OCI-LY3 (cell line): ENCODE data around the gene LRFN4.

Experiments
- H2AFZ ChIP-seq: fragments of 200-600, 300-600 bp; shearing (Covaris generic); 2 replicates; pipeline ENCODE4 v1.6.0; 2014; ENCODE audit warnings: antibody characterized with exemption, low read depth, low read length
- H3K27ac ChIP-seq: fragments of 200-600, 300-600 bp; sonication (generic); 2 replicates; pipeline ENCODE4 v1.5.1; 2014; ENCODE audit warnings: mild to moderate bottlenecking, low read length, moderate library complexity, mixed read lengths
- H3K27me3 ChIP-seq: fragments of 200-600, 300-600 bp; sonication (generic); 2 replicates; pipeline ENCODE4 v1.6.1; 2014; ENCODE audit warnings: low read depth, low read length, mixed read lengths
- H3K36me3 ChIP-seq: fragments of 200-600, 300-600 bp; sonication (generic); replicated peaks from 2 replicates; pipeline ENCODE3; 2014; ENCODE audit warnings: low read depth, low read length, mixed read lengths
- H3K4me1 ChIP-seq: fragments of 300-600, 200-600 bp; sonication (generic); 2 replicates; pipeline ENCODE4 v1.6.1; 2014; ENCODE audit warnings: low read length, mixed read lengths
- H3K4me2 ChIP-seq: fragments of 200-600, 300-600 bp; sonication (generic); 2 replicates; pipeline ENCODE4 v1.6.1; 2014; ENCODE audit warnings: low read length, mixed read lengths
- H3K4me3 ChIP-seq: fragments of 300-600, 200-600 bp; sonication (generic); 2 replicates; pipeline ENCODE4 v1.5.1; 2014; ENCODE audit warnings: antibody characterized with exemption, mild to moderate bottlenecking, low read length, moderate library complexity
- H3K79me2 ChIP-seq: fragments of 300-600, 200-600 bp; shearing (Covaris generic); 2 replicates; pipeline ENCODE4 v1.6.1; 2014; ENCODE audit warnings: mild to moderate bottlenecking, low read length, mixed read lengths
- H3K9ac ChIP-seq: fragments of 300-600, 200-600 bp; shearing (Covaris generic); 2 replicates; pipeline ENCODE4 v1.6.0; 2014; ENCODE audit warnings: mild to moderate bottlenecking, low read length, moderate library complexity
- H3K9me3 ChIP-seq: fragments of 200-600, 300-600 bp; shearing (Covaris generic); 2 replicates; pipeline ENCODE4 v1.6.1; 2014; ENCODE audit warnings: low read length, mixed read lengths; ENCODE audit not compliant: insufficient read depth
- H4K20me1 ChIP-seq: fragments of 200-600, 300-600 bp; sonication (generic); 2 replicates; pipeline ENCODE4 v1.6.1; 2016; ENCODE audit warnings: low read length, mixed read lengths; ENCODE audit not compliant: insufficient read depth
- EZH2phosphoT487 ChIP-seq: fragments of 200-600 bp; shearing (Covaris generic); IDR thresholded peaks from 2 replicates; pipeline ENCODE4 v1.6.1; 2018; ENCODE audit warnings: antibody characterized with exemption, mixed run types, low read depth
- TF ChIP-seq, protein P1 (sequence below): fragments of 200-600, 300-600 bp; sonication (generic); IDR thresholded peaks from 2 replicates; pipeline ENCODE4 v1.5.1; 2014; ENCODE audit warnings: antibody characterized with exemption, low read length, low read depth

Gene LRFN4

DNA sequence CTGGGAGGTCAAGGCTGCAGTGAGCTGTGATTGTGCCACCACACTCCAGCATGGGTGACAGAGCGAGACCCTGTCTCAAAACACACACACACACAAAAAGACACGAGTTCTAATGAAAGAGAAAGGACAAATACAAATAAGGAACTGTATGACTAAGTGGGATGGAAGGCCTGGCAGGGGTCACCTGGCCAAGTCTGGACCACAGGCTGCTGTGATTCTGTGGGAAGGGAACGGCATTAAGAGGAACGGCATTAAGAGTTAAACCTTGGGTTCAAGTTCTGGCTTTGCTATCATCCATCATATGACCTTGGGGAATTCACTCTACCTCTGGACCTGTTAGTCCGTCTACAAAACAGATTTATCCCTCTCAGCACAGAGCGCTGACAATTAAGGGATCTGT is 47.7 kb downstream of the LRFN4 start:
- H3K27ac ChIP-seq, result no peak overlapping the region
- H3K9me3 ChIP-seq, result no peaks in the 10 kb centered on the region
- no peaks in the 10 kb centered on the region for H3K79me2 ChIP-seq
- peaks cover 31% of the 10 kb centered on the region for H3K4me1 ChIP-seq
- H3K27me3 ChIP-seq, result peaks cover 10% of the 10 kb centered on the region; the same call in 1 of the 2 replicates
- H2AFZ ChIP-seq, result no peak overlapping the region
- H3K9ac ChIP-seq, result no peak overlapping the region
- H4K20me1 ChIP-seq, result no peaks in the 10 kb centered on the region
- H3K4me2 ChIP-seq, result no peak overlapping the region
- H3K36me3 ChIP-seq, result no peaks in the 10 kb centered on the region
- H3K4me3 ChIP-seq, result no peak overlapping the region
- TF ChIP-seq EZH2phosphoT487, result no peak
- TF ChIP-seq, protein P1, sequence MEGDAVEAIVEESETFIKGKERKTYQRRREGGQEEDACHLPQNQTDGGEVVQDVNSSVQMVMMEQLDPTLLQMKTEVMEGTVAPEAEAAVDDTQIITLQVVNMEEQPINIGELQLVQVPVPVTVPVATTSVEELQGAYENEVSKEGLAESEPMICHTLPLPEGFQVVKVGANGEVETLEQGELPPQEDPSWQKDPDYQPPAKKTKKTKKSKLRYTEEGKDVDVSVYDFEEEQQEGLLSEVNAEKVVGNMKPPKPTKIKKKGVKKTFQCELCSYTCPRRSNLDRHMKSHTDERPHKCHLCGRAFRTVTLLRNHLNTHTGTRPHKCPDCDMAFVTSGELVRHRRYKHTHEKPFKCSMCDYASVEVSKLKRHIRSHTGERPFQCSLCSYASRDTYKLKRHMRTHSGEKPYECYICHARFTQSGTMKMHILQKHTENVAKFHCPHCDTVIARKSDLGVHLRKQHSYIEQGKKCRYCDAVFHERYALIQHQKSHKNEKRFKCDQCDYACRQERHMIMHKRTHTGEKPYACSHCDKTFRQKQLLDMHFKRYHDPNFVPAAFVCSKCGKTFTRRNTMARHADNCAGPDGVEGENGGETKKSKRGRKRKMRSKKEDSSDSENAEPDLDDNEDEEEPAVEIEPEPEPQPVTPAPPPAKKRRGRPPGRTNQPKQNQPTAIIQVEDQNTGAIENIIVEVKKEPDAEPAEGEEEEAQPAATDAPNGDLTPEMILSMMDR, result no peak

DNA sequence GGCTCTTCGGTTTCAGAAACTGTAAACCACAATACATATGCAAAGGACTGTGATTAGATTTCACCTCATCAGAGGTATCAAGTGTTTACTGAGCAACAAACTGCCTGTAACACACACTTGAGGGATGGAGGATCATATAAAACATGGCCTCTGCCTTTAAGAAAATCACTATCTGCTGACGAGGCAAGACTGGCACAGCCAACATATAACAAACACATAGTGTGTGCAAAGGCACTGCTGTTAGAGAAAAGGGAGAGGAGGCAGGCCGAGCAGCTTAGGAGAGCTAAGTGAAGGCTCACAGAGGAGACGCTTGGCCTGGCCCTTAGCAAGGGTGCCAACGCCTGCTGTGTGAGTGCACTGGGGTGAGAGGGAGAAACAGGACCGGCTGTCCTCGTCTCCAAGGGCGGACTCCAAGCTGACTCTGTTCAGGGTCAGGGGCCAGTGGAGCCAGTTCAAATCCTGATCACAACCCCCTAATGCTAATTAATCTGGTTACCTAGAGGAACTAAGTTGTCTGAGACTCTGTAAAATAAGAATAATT is 48.2 kb downstream of the LRFN4 start:
- Histone ChIP-seq H3K4me3 (no peak overlapping the region), H3K4me2 (no peak overlapping the region), H3K79me2 (no peaks in the 10 kb centered on the region), H3K27me3 (peaks cover 10% of the 10 kb centered on the region; the same call in 1 of the 2 replicates), H4K20me1 (no peaks in the 10 kb centered on the region), H3K4me1 (peaks cover 31% of the 10 kb centered on the region), H3K9me3 (no peaks in the 10 kb centered on the region), H3K27ac (no peak overlapping the region), H3K9ac (no peak overlapping the region), H3K36me3 (no peaks in the 10 kb centered on the region), H2AFZ (no peak overlapping the region)
- no peak for TF ChIP-seq EZH2phosphoT487
- TF ChIP-seq, protein P1, result no peak

DNA sequence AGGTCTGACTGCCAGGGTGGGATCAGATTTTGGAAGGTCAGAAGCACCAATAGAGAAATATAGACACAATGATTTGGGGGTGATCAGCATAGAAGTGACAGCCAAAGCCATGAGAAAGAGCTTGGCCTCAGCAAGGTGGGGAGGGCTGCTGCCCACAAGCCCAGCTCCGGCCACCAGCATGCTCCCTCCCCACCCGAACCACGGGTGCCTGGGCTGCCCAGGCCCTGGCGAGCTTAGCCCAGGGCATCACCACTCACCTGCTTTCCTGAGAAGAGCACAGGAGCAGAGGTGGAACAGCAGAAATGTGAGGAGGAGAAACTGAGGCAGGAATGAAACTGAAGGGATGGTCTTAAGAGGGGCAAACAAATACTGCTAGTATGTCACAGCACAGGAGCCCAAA is 48.8 kb downstream of the LRFN4 start:
- H3K27ac ChIP-seq, result no peak overlapping the region
- no peaks in the 10 kb centered on the region for H3K79me2 ChIP-seq
- no peaks in the 10 kb centered on the region for H4K20me1 ChIP-seq

DNA sequence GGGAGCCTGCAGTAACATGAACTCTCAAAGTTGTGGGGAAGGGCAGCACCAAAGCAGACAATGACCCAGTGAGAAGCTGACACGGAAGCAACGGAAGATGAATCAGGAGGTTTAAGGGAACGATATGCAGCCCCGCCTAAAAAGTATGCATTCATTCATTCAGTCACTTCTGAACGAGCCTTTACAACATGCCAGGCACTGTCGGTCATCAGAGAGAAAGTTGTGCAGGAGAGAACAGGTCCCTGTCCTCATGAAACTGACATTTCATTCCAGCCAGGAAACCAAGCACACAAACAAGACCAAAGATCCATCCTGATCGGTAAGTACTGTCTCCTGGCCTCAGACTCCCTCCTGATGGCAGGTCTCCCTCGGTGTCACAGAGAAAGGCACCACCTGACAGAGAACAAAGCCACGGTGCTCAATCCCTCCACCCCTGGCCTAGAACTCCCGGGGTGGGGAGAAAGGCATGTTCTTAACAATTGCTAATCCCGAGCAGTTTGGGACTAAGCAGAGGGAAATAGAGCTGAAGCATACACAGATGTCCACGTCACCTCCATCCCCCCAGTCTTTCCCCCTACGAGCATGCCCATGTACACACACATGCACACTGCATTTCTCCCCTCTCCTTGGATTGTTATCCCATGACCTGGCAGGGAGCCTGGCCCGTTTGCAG is 49.3 kb downstream of the LRFN4 start:
- H3K4me3 ChIP-seq, result no peak overlapping the region
- no peak overlapping the region for H3K4me2 ChIP-seq
- TF ChIP-seq EZH2phosphoT487, result no peak
- TF ChIP-seq, protein P1, result no peak
- no peaks in the 10 kb centered on the region for H4K20me1 ChIP-seq
- peaks cover 6% of the 10 kb centered on the region; the same call in 1 of the 2 replicates for H3K27me3 ChIP-seq
- no peak overlapping the region for H2AFZ ChIP-seq
- H3K27ac ChIP-seq, result no peak overlapping the region
- peaks cover 31% of the 10 kb centered on the region for H3K4me1 ChIP-seq
- no peaks in the 10 kb centered on the region for H3K36me3 ChIP-seq
- H3K79me2 ChIP-seq, result no peaks in the 10 kb centered on the region
- no peaks in the 10 kb centered on the region for H3K9me3 ChIP-seq
- no peak overlapping the region for H3K9ac ChIP-seq

More for the DNA sequence above, 48.8 kb downstream of the LRFN4 start:
- H3K9me3 ChIP-seq, result no peaks in the 10 kb centered on the region
- no peak overlapping the region for H3K4me3 ChIP-seq
- H3K27me3 ChIP-seq, result peaks cover 10% of the 10 kb centered on the region; the same call in 1 of the 2 replicates
- no peaks in the 10 kb centered on the region for H3K36me3 ChIP-seq
- TF ChIP-seq EZH2phosphoT487, result no peak
- TF ChIP-seq, protein P1, result no peak
- H3K4me1 ChIP-seq, result peaks cover 31% of the 10 kb centered on the region
- H2AFZ ChIP-seq, result no peak overlapping the region
- H3K9ac ChIP-seq, result no peak overlapping the region
- no peak overlapping the region for H3K4me2 ChIP-seq
